IMR-90 (cell line): Measurements from ENCODE around the gene TECTB. TPM values are rescaled to one million over a fixed set of nuclear protein-coding genes. Genes with fewer than 3 reads are reported as not detected.

ENCODE experiments used
- ATAC-seq: fragments of 200-7000 bp; cut with Tn5 transposase; 2 replicates; pipeline ENCODE4 v1.9.1; 2020; ENCODE audit warnings: low read depth, mild to moderate bottlenecking, moderate library complexity
- BruUV-seq: library from RNA; stranded (reverse); fragments of 400-500 nt; replicated peaks from 2 replicates; lab custom pipeline; 2021; lab: Mats Ljungman, UMichigan
- CTCF ChIA-PET: fragments of 300-600 bp; formaldehyde crosslinking; extraction: SDS; loops from one replicate; lab custom pipeline; 2021; ENCODE audit warnings: antibody characterized with exemption; lab: Yijun Ruan, JAX
- POLR2A ChIA-PET: fragments of 300-600 bp; sonication (Branson Sonifier 250); formaldehyde crosslinking; loops from one replicate; lab custom pipeline; 2022; ENCODE audit warnings: antibody characterized with exemption; ENCODE audit not compliant: unreplicated experiment; lab: Charles Lee
- DNase-seq: peaks from one replicate; pipeline ENCODE4 v3.0.0; 2013
- H2AFZ ChIP-seq: replicated peaks from 2 replicates; pipeline ENCODE3; 2013; ENCODE audit warnings: low read length, mild to moderate bottlenecking; ENCODE audit not compliant: poor library complexity
- H2AK5ac ChIP-seq: 2 replicates; pipeline ENCODE4 v1.6.1; 2013; ENCODE audit warnings: low read depth, low read length, inconsistent platforms
- H2AK9ac ChIP-seq: replicated peaks from 2 replicates; pipeline ENCODE3; 2013; ENCODE audit warnings: mild to moderate bottlenecking, low read depth, low read length, moderate library complexity; ENCODE audit not compliant: poor library complexity
- H2BK120ac ChIP-seq: 2 replicates; pipeline ENCODE4 v1.6.1; 2013; ENCODE audit warnings: low read depth, low read length, inconsistent platforms
- H2BK15ac ChIP-seq: 3 replicates; pipeline ENCODE4 v1.6.1; 2013; ENCODE audit warnings: low read depth, low read length, inconsistent platforms
- H2BK20ac ChIP-seq: 2 replicates; pipeline ENCODE4 v1.6.1; 2013; ENCODE audit warnings: low read depth, mild to moderate bottlenecking, inconsistent platforms, low read length, moderate library complexity
- H2BK5ac ChIP-seq: 2 replicates; pipeline ENCODE4 v1.6.1; 2013; ENCODE audit warnings: mild to moderate bottlenecking, low read depth, low read length, inconsistent platforms; ENCODE audit not compliant: poor library complexity, severe bottlenecking
- H3K14ac ChIP-seq: replicated peaks from 2 replicates; pipeline ENCODE4 v1.6.1; 2013; ENCODE audit warnings: low read depth, low read length, inconsistent platforms
- H3K18ac ChIP-seq: 2 replicates; pipeline ENCODE4 v1.6.1; 2013; ENCODE audit warnings: low read depth, low read length, control low read depth
- H3K23ac ChIP-seq: 2 replicates; pipeline ENCODE4 v1.6.1; 2013; ENCODE audit warnings: low read depth, low read length, inconsistent platforms
- H3K27ac ChIP-seq: 2 replicates; pipeline ENCODE4 v1.5.1; 2013; ENCODE audit warnings: mild to moderate bottlenecking, control low read depth, low read length; ENCODE audit not compliant: insufficient read depth
- H3K27me3 ChIP-seq: 2 replicates; pipeline ENCODE4 v1.6.1; 2013; ENCODE audit warnings: low read length; ENCODE audit not compliant: control insufficient read depth, insufficient read depth
- H3K36me3 ChIP-seq: 2 replicates; pipeline ENCODE4 v1.6.1; 2013; ENCODE audit warnings: low read length, mixed read lengths; ENCODE audit not compliant: control insufficient read depth, insufficient read depth
- H3K4ac ChIP-seq: 2 replicates; pipeline ENCODE4 v1.6.1; 2013; ENCODE audit warnings: low read depth, low read length, inconsistent platforms
- H3K4me1 ChIP-seq: 2 replicates; pipeline ENCODE4 v1.6.1; 2013; ENCODE audit warnings: low read length, mixed read lengths; ENCODE audit not compliant: control insufficient read depth, insufficient read depth
- H3K4me2 ChIP-seq: 2 replicates; pipeline ENCODE4 v1.6.1; 2013; ENCODE audit warnings: low read depth, mild to moderate bottlenecking, control low read depth, low read length, moderate library complexity
- H3K4me3 ChIP-seq: 2 replicates; pipeline ENCODE4 v1.5.1; 2013; ENCODE audit warnings: low read depth, mild to moderate bottlenecking, control low read depth, low read length, moderate library complexity; ENCODE audit not compliant: insufficient read depth
- H3K56ac ChIP-seq: 2 replicates; pipeline ENCODE4 v1.6.1; 2013; ENCODE audit warnings: low read length, inconsistent platforms; ENCODE audit not compliant: insufficient read depth; ENCODE audit errors: extremely low read depth
- H3K79me1 ChIP-seq, 2 experiments: 2 replicates each; pipeline ENCODE4 v1.6.1; 2013; ENCODE audit warnings: low read length in 2 of 2, inconsistent platforms in 1 of 2, low read depth in 1 of 2
- H3K9ac ChIP-seq: 2 replicates; pipeline ENCODE4 v1.6.1; 2013; ENCODE audit warnings: low read depth, low read length, control low read depth
- H3K9me1 ChIP-seq: 2 replicates; pipeline ENCODE4 v1.6.1; 2013; ENCODE audit warnings: low read length, inconsistent platforms; ENCODE audit not compliant: insufficient read depth
- H3K9me3 ChIP-seq: 2 replicates; pipeline ENCODE4 v1.6.1; 2013; ENCODE audit warnings: low read length; ENCODE audit not compliant: control insufficient read depth, insufficient read depth
- H4K20me1 ChIP-seq: 2 replicates; pipeline ENCODE4 v1.6.1; 2013; ENCODE audit warnings: low read length, inconsistent platforms; ENCODE audit not compliant: insufficient read depth
- H4K5ac ChIP-seq: 2 replicates; pipeline ENCODE4 v1.6.1; 2013; ENCODE audit warnings: mild to moderate bottlenecking, low read depth, low read length, control low read depth
- H4K8ac ChIP-seq, 2 experiments: 2 replicates each; pipeline ENCODE4 v1.6.1; 2013; ENCODE audit warnings: low read depth in 2 of 2, low read length in 2 of 2, control low read depth in 1 of 2, inconsistent platforms in 1 of 2
- H4K91ac ChIP-seq: 2 replicates; pipeline ENCODE4 v1.6.1; 2013; ENCODE audit warnings: low read depth, low read length, inconsistent platforms; ENCODE audit not compliant: insufficient read depth
- BHLHE40 ChIP-seq: fragments of 150-350 bp; IDR thresholded peaks from 2 replicates; pipeline ENCODE4 v1.6.1; 2016; ENCODE audit warnings: mild to moderate bottlenecking, low read depth, low read length
- CEBPB ChIP-seq: IDR thresholded peaks from 2 replicates; pipeline ENCODE4 v1.6.1; 2012; ENCODE audit warnings: low read depth, low read length, improper control_type of control experiment
- CHD1 ChIP-seq: IDR thresholded peaks from 2 replicates; pipeline ENCODE4 v1.6.1; 2012; ENCODE audit warnings: low read depth, low read length, improper control_type of control experiment
- CTCF ChIP-seq: conservative IDR thresholded peaks from 2 replicates; pipeline ENCODE4 v1.5.1; 2012; ENCODE audit warnings: mild to moderate bottlenecking, low read depth, low read length, improper control_type of control experiment
- ELK1 ChIP-seq: fragments of 150-350 bp; IDR thresholded peaks from 2 replicates; pipeline ENCODE4 v1.6.1; 2016; ENCODE audit warnings: low read depth, mild to moderate bottlenecking, low read length, moderate library complexity, borderline replicate concordance
- FOS ChIP-seq: fragments of 150-350 bp; IDR thresholded peaks from 2 replicates; pipeline ENCODE4 v1.6.1; 2016; ENCODE audit warnings: low read depth, low read length
- MAFK ChIP-seq: IDR thresholded peaks from 2 replicates; pipeline ENCODE4 v1.6.1; 2012; ENCODE audit warnings: low read depth, low read length, improper control_type of control experiment
- MAZ ChIP-seq: IDR thresholded peaks from 2 replicates; pipeline ENCODE4 v1.6.1; 2012; ENCODE audit warnings: low read depth, mild to moderate bottlenecking, low read length, improper control_type of control experiment, moderate library complexity, borderline replicate concordance
- NFE2L2 ChIP-seq: fragments of 150-350 bp; IDR thresholded peaks from 2 replicates; pipeline ENCODE4 v1.6.1; 2016; ENCODE audit warnings: low read depth, mild to moderate bottlenecking, low read length
- POLR2A ChIP-seq: IDR thresholded peaks from 2 replicates; pipeline ENCODE4 v1.6.1; 2012; ENCODE audit warnings: mild to moderate bottlenecking, low read depth, low read length
- RCOR1 ChIP-seq: IDR thresholded peaks from 2 replicates; pipeline ENCODE4 v1.6.1; 2012; ENCODE audit warnings: mild to moderate bottlenecking, low read length, improper control_type of control experiment; ENCODE audit not compliant: insufficient replicate concordance
- RFX5 ChIP-seq: IDR thresholded peaks from 2 replicates; pipeline ENCODE4 v1.8.0; 2012; ENCODE audit warnings: low read depth, mild to moderate bottlenecking, low read length, moderate library complexity
- SMC3 ChIP-seq: fragments of 150-350 bp; IDR thresholded peaks from 2 replicates; pipeline ENCODE4 v1.6.1; 2016; ENCODE audit warnings: low read depth, mild to moderate bottlenecking, antibody characterized with exemption, low read length, moderate library complexity
- USF2 ChIP-seq: fragments of 150-350 bp; IDR thresholded peaks from 2 replicates; pipeline ENCODE4 v1.6.1; 2017; ENCODE audit warnings: mild to moderate bottlenecking, antibody characterized with exemption, low read length, low read depth
- WGBS, 2 experiments: methylation state at CpG; one replicate each; pipeline versions ENCODE4 v1.1.5 to v1.1.7; 2013; ENCODE audit warnings: missing lambda C conversion rate in 2 of 2; ENCODE audit not compliant: insufficient read length in 1 of 2; ENCODE audit errors: extremely low coverage in 2 of 2; 5-methylcytosine and 5-hydroxymethylcytosine counted together
- dilution Hi-C: fragments of 300-500 bp; cut with HindIII; formaldehyde crosslinking; loops from one replicate; pipeline ENCODE4 v1.14.3; 2018; ENCODE audit warnings: low sequenced_read_pairs; ENCODE audit not compliant: unreplicated experiment
- in situ Hi-C: fragments of 300-500 bp; cut with MboI; formaldehyde crosslinking; loops from 3 replicates; pipeline ENCODE4 v1.14.3; 2019; ENCODE audit warnings: low sequenced_read_pairs, inconsistent platforms, mixed read lengths
- intact Hi-C: fragments of 100-400 bp; cut with micrococcal nuclease; formaldehyde crosslinking; loops from 2 replicates; pipeline ENCODE4 v1.10.0; 2022
- polyA plus RNA-seq, 3 experiments: library from polyadenylated mRNA; depleted of rRNA; stranded (reverse); fragments of >200 nt; gene quantifications; 2 replicates each; pipeline ENCODE4 v1.2.3, GENCODE V29; 2012; ENCODE audit warnings: low replicate concordance in 1 of 3
- total RNA-seq: library from RNA; depleted of rRNA; stranded (reverse); fragments of >200 nt; gene quantifications from 2 replicates; pipeline ENCODE4 v1.2.3, GENCODE V29; 2012

TECTB gene
- total and polyA plus RNA-seq, 2 of the 4 experiments (the other 2 are of a cell fraction), result not detected

- in situ Hi-C loops (no loop called here), dilution Hi-C loops (no loop called here), intact Hi-C loops (no loop called here)
- Histone ChIP-seq H4K91ac (no peak overlapping the region), H2BK5ac (no peak overlapping the region), H2BK20ac (no peak overlapping the region), H4K20me1 (no peaks in the 10 kb centered on the region), H3K36me3 (no peaks in the 10 kb centered on the region), H3K9me3 (no peaks in the 10 kb centered on the region), H2AFZ (no peak overlapping the region), H3K27ac (no peak overlapping the region), H3K9me1 (no peaks in the 10 kb centered on the region), H3K4ac (no peak overlapping the region), H3K14ac (no peak overlapping the region), H2AK9ac (no peak overlapping the region), H4K8ac (no peak overlapping the region), H3K27me3 (no peaks in the 10 kb centered on the region), H3K56ac (no peak overlapping the region), H3K4me1 (no peaks in the 10 kb centered on the region), H3K23ac (no peak overlapping the region), H3K18ac (no peak overlapping the region), H3K9ac (no peak overlapping the region), H2BK120ac (no peak overlapping the region), H3K4me2 (no peak overlapping the region), H3K79me1 (no peaks in the 10 kb centered on the region), H2BK15ac (no peak overlapping the region), H4K5ac (no peak overlapping the region), H3K4me3 (no peak overlapping the region), H2AK5ac (no peak overlapping the region)
- ATAC-seq (no peak), DNase-seq (no peak)
- POLR2A ChIA-PET, result no interaction called here
- CTCF ChIA-PET, result interaction anchor here (0.6 kb wide), 1 partner anchor 434 kb away, joined by 3 read pairs; no protein-coding TSS in a partner anchor
- no CpG with 5 or more reads among the region's 12 CpGs for WGBS, 2 experiments
- BruUV-seq, result no TSS peak
- TF ChIP-seq NFE2L2 (no peak), FOS (no peak), USF2 (no peak), SMC3 (no peak), BHLHE40 (no peak), POLR2A (no peak), MAFK (no peak), CHD1 (no peak), CEBPB (no peak), ELK1 (no peak), CTCF (no peak), RCOR1 (no peak), RFX5 (no peak), MAZ (no peak)
These were observed 64.8 kb downstream of the TECTB start for GRCh38 chr10:112347709-112348671.
